Retinal pigment epithelial cell (primary cell): Measurements from ENCODE around the gene MRPL36.

Source experiments
- DNase-seq: peaks from one replicate; pipeline ENCODE4 v3.0.0-alpha.2; 2010; ENCODE audit warnings: low read depth
- H3K4me3 ChIP-seq: 2 replicates; pipeline ENCODE4 v1.5.1; 2011; ENCODE audit warnings: mild to moderate bottlenecking, low read length, control low read depth, moderate library complexity
- CTCF ChIP-seq: conservative IDR thresholded peaks from 2 replicates; pipeline ENCODE4 v1.5.1; 2011; ENCODE audit warnings: low read depth, low read length, control low read depth, inconsistent platforms

The MRPL36 gene

GRCh38 chr5:1760656-1761452 is 38.8 kb downstream of the MRPL36 start:
- H3K4me3 ChIP-seq: no peak overlapping the region
- no peak for DNase-seq
- no peak for TF ChIP-seq CTCF

GRCh38 chr5:1760231-1760630 is 39.4 kb downstream of the MRPL36 start:
- H3K4me3 ChIP-seq: no peak overlapping the region
- TF ChIP-seq CTCF: no peak
- DNase-seq: no peak

- TF ChIP-seq CTCF: no peak
- DNase-seq: no peak
- H3K4me3 ChIP-seq: no peak overlapping the region
Measured at GRCh38 chr5:1759378-1759970, 40.2 kb downstream of the MRPL36 start.

GRCh38 chr5:1758574-1758973 is 41.1 kb downstream of the MRPL36 start:
- no peak overlapping the region for H3K4me3 ChIP-seq
- TF ChIP-seq CTCF: no peak
- no peak for DNase-seq

GRCh38 chr5:1757511-1757910 is 42.1 kb downstream of the MRPL36 start:
- no peak for DNase-seq
- no peak overlapping the region for H3K4me3 ChIP-seq
- TF ChIP-seq CTCF: no peak

GRCh38 chr5:1756481-1756880 is 43.2 kb downstream of the MRPL36 start:
- no peak for TF ChIP-seq CTCF
- DNase-seq: no peak
- H3K4me3 ChIP-seq: no peak overlapping the region
